Activated CD8-positive, alpha-beta memory T cell treated with anti-CD3 and anti-CD28 coated beads for 1 hour (primary cell): ENCODE results near the gene FAM72D.
"Not testable (repeated sequence)": the region's sequence is repeated elsewhere in the genome, so short reads cannot be mapped to it uniquely, and the experiment has no call there.

Experiments
- DNase-seq, 2 donors: peaks; one replicate each; pipeline ENCODE4 v3.0.0-alpha.2; 2020; ENCODE audit warnings: low read depth in 1 of 2; ENCODE audit errors: extremely low read depth in 1 of 2

FAM72D gene

GRCh38 chr1:145144264-145144913 is 48.6 kb downstream of the FAM72D start:
- not testable (repeated sequence) for DNase-seq

GRCh38 chr1:145146308-145146707 is 50.5 kb downstream of the FAM72D start:
- DNase-seq = not testable (repeated sequence)

GRCh38 chr1:145147172-145147571 is 51.4 kb downstream of the FAM72D start:
- not testable (repeated sequence) for DNase-seq

GRCh38 chr1:145155421-145155820 is 59.6 kb downstream of the FAM72D start:
- not testable (repeated sequence) for DNase-seq

GRCh38 chr1:145155873-145156272 is 60.1 kb downstream of the FAM72D start:
- not testable (repeated sequence) for DNase-seq

- DNase-seq = not testable (repeated sequence)
Measured at GRCh38 chr1:145156891-145157610, 61.3 kb downstream of the FAM72D start.

GRCh38 chr1:145157715-145158114 is 61.9 kb downstream of the FAM72D start:
- DNase-seq = not testable (repeated sequence)

GRCh38 chr1:145161046-145161752 is 65.4 kb downstream of the FAM72D start:
- not testable (repeated sequence) for DNase-seq
